ENCODE results near the gene FOXS1. TPM values are rescaled to one million over a fixed set of nuclear protein-coding genes. Genes with fewer than 3 reads are reported as not detected.

FOXS1 gene
- polyA plus RNA-seq, 4 donors = 6.5 to 8.9 (median 7.4) TPM

GRCh38 chr20:31803552-31804291, 41.7 kb downstream of the FOXS1 start:
- no peak for DNase-seq (ENCODE audit: low read depth in 4 of 4, low spot score in 3 of 4)

- DNase-seq (ENCODE audit: low read depth in 4 of 4, low spot score in 3 of 4) = no peak
Observed at GRCh38 chr20:31801508-31801907, 43.9 kb downstream of the FOXS1 start.

- no peak for DNase-seq (ENCODE audit: low read depth in 4 of 4, low spot score in 3 of 4)
Observed at GRCh38 chr20:31797364-31797763, 48.0 kb downstream of the FOXS1 start.

Other genes starting within 250 kb of the FOXS1 start
- 100 to 1,000 TPM; 166 to 231 (median 190) TPM for gene ID1, start 240.3 kb downstream of the FOXS1 start, polyA plus RNA-seq (ENCODE audit: insufficient read length in 4 of 4)
- 1 to 10 TPM; 1.8 to 3.2 (median 2.2) TPM for gene COX4I2, start 207.7 kb downstream of the FOXS1 start, polyA plus RNA-seq (ENCODE audit: insufficient read length in 4 of 4)
- gene BCL2L1, start 122.7 kb downstream of the FOXS1 start, polyA plus RNA-seq (ENCODE audit: insufficient read length in 4 of 4) = 10 to 100 TPM; 75.2 to 87.9 (median 85.4) TPM
- gene TPX2, start 106.3 kb downstream of the FOXS1 start, polyA plus RNA-seq (ENCODE audit: insufficient read length in 4 of 4) = 10 to 100 TPM; 46.9 to 50.8 (median 48.5) TPM
- under 1 TPM; 0.44 to 0.94 (median 0.75) TPM for gene MYLK2, start 26.2 kb downstream of the FOXS1 start, polyA plus RNA-seq (ENCODE audit: insufficient read length in 4 of 4)
- gene DUSP15, start 24.9 kb upstream of the FOXS1 start, polyA plus RNA-seq (ENCODE audit: insufficient read length in 4 of 4) = 10 to 100 TPM; 16.1 to 23.1 (median 19.2) TPM
- gene TTLL9, start 25.0 kb upstream of the FOXS1 start, polyA plus RNA-seq (ENCODE audit: insufficient read length in 4 of 4) = 1 to 10 TPM; 3.1 to 5.6 (median 3.2) TPM
- gene PDRG1, start 106.4 kb upstream of the FOXS1 start, polyA plus RNA-seq (ENCODE audit: insufficient read length in 4 of 4) = 10 to 100 TPM; 18.7 to 21.9 (median 20.4) TPM
- gene XKR7, start 122.5 kb upstream of the FOXS1 start, polyA plus RNA-seq (ENCODE audit: insufficient read length in 4 of 4) = under 1 TPM; 0.26 to 0.39 (median 0.37) TPM
- 1 to 10 TPM; 7.0 to 8.5 (median 7.7) TPM for gene CCM2L, start 164.8 kb upstream of the FOXS1 start, polyA plus RNA-seq (ENCODE audit: insufficient read length in 4 of 4)
- 1 to 10 TPM; 2.0 to 2.9 (median 2.6) TPM for gene HCK, start 206.6 kb upstream of the FOXS1 start, polyA plus RNA-seq (ENCODE audit: insufficient read length in 4 of 4)